HL-60 (cell line): ENCODE data around the gene SAP25.

Source experiments
- CTCF ChIP-seq: IDR thresholded peaks from one replicate; pipeline ENCODE4 v1.5.1; 2011; ENCODE audit warnings: low read length, control low read depth, inconsistent platforms; ENCODE audit not compliant: insufficient read depth
- POLR2AphosphoS5 ChIP-seq: IDR thresholded peaks from 2 replicates; pipeline ENCODE4 v1.6.1; 2012; ENCODE audit warnings: low read depth
- REST ChIP-seq: IDR thresholded peaks from 2 replicates; pipeline ENCODE4 v1.6.1; 2012; ENCODE audit warnings: low read depth; ENCODE audit not compliant: insufficient replicate concordance
- SPI1 ChIP-seq: IDR thresholded peaks from 2 replicates; pipeline ENCODE4 v1.6.1; 2012; ENCODE audit warnings: low read depth, mild to moderate bottlenecking, borderline replicate concordance

GRCh38 chr7:100561491-100562194 lies 12.1 kb downstream of the SAP25 start:
- TF ChIP-seq CTCF (no peak), POLR2AphosphoS5 (no peak), SPI1 (no peak), REST (no peak)
